ENCODE measurements around the gene TAOK2.
"Not testable (repeated sequence)": the region's sequence is repeated elsewhere in the genome, so short reads cannot be mapped to it uniquely, and the experiment has no call there.

TAOK2 gene

GRCh38 chr16:29959293-29959692 is 14.4 kb upstream of the TAOK2 start:
- Mint-ChIP-seq H3K9me3 (no peaks in the 10 kb centered on the region), H3K4me3 (no peak overlapping the region), H3K27ac (no peak overlapping the region), H3K36me3 (ENCODE audit: low read depth) (peaks cover 5% of the 10 kb centered on the region), H3K4me1 (ENCODE audit: low read depth) (peaks cover 22% of the 10 kb centered on the region), H3K27me3 (no peaks in the 10 kb centered on the region)
- DNase-seq = no peak

GRCh38 chr16:29959821-29960220 is 13.8 kb upstream of the TAOK2 start:
- not testable (repeated sequence) for DNase-seq; H3K9me3 Mint-ChIP-seq; H3K4me3 Mint-ChIP-seq; H3K36me3 Mint-ChIP-seq (ENCODE audit: low read depth); H3K27me3 Mint-ChIP-seq; H3K27ac Mint-ChIP-seq
- peaks cover 24% of the 10 kb centered on the region for H3K4me1 Mint-ChIP-seq (ENCODE audit: low read depth)

GRCh38 chr16:29961127-29961478 is 12.6 kb upstream of the TAOK2 start:
- no peaks in the 10 kb centered on the region for H3K9me3 Mint-ChIP-seq
- peaks cover 8% of the 10 kb centered on the region for H3K36me3 Mint-ChIP-seq (ENCODE audit: low read depth)
- H3K27me3 Mint-ChIP-seq = no peaks in the 10 kb centered on the region
- H3K4me3 Mint-ChIP-seq = peak overlapping the region; percentile 82
- no peak for DNase-seq
- peak overlapping the region; percentile 91 for H3K27ac Mint-ChIP-seq
- peaks cover 25% of the 10 kb centered on the region for H3K4me1 Mint-ChIP-seq (ENCODE audit: low read depth)

- H3K4me1 Mint-ChIP-seq (ENCODE audit: low read depth) = peaks cover 26% of the 10 kb centered on the region
- peaks cover 9% of the 10 kb centered on the region for H3K36me3 Mint-ChIP-seq (ENCODE audit: low read depth)
- peak within 1 kb of the TSS; percentile 82 for H3K4me3 Mint-ChIP-seq
- H3K9me3 Mint-ChIP-seq = no peaks in the 10 kb centered on the region
- H3K27me3 Mint-ChIP-seq = no peaks in the 10 kb centered on the region
- peak within 1 kb of the TSS; percentile 93 for H3K27ac Mint-ChIP-seq
- peak; percentile 98 for DNase-seq
Measured at GRCh38 chr16:29961479-29962343, 12.0 kb upstream of the TAOK2 start, which contains the start of gene TMEM219. Gene TMEM219, plus strand, starts transcription at chr16:29962079. Its CDS starts 1,065 bp downstream, at chr16:29963144.

GRCh38 chr16:29962344-29962994 is 11.2 kb upstream of the TAOK2 start:
- no peak for DNase-seq
- H3K27ac Mint-ChIP-seq = peak overlapping the region; percentile 93

GRCh38 chr16:29963021-29963743 is 10.5 kb upstream of the TAOK2 start:
- Mint-ChIP-seq H3K4me1 (ENCODE audit: low read depth) (peaks cover 26% of the 10 kb centered on the region), H3K27me3 (no peaks in the 10 kb centered on the region), H3K9me3 (no peaks in the 10 kb centered on the region)

More at GRCh38 chr16:29962344-29962994, 11.2 kb upstream of the TAOK2 start:
- Mint-ChIP-seq H3K9me3 (no peaks in the 10 kb centered on the region), H3K4me3 (peak overlapping the region; percentile 82), H3K36me3 (ENCODE audit: low read depth) (peaks cover 9% of the 10 kb centered on the region), H3K27me3 (no peaks in the 10 kb centered on the region), H3K4me1 (ENCODE audit: low read depth) (peaks cover 26% of the 10 kb centered on the region)

GRCh38 chr16:29968205-29968604 is 5.5 kb upstream of the TAOK2 start:
- H3K36me3 Mint-ChIP-seq (ENCODE audit: low read depth) = peaks cover 36% of the 10 kb centered on the region

More at GRCh38 chr16:29963021-29963743, 10.5 kb upstream of the TAOK2 start:
- peaks cover 13% of the 10 kb centered on the region for H3K36me3 Mint-ChIP-seq (ENCODE audit: low read depth)
- H3K27ac Mint-ChIP-seq = peak overlapping the region; percentile 93
- no peak for DNase-seq
- peak overlapping the region; percentile 82 for H3K4me3 Mint-ChIP-seq

GRCh38 chr16:29971304-29971703 is 2.4 kb upstream of the TAOK2 start:
- Mint-ChIP-seq H3K9me3 (peaks cover 8% of the 10 kb centered on the region), H3K36me3 (ENCODE audit: low read depth) (peaks cover 53% of the 10 kb centered on the region), H3K4me3 (no peak overlapping the region), H3K27me3 (no peaks in the 10 kb centered on the region), H3K27ac (no peak overlapping the region), H3K4me1 (ENCODE audit: low read depth) (peaks cover 24% of the 10 kb centered on the region)
- DNase-seq = no peak

More at GRCh38 chr16:29968205-29968604, 5.5 kb upstream of the TAOK2 start:
- no peak for DNase-seq
- Mint-ChIP-seq H3K27me3 (no peaks in the 10 kb centered on the region), H3K9me3 (peaks cover 6% of the 10 kb centered on the region), H3K4me3 (no peak overlapping the region), H3K27ac (no peak overlapping the region), H3K4me1 (ENCODE audit: low read depth) (peaks cover 11% of the 10 kb centered on the region)

- Mint-ChIP-seq H3K36me3 (ENCODE audit: low read depth) (peaks cover 59% of the 10 kb centered on the region), H3K9me3 (peaks cover 8% of the 10 kb centered on the region), H3K4me1 (ENCODE audit: low read depth) (peaks cover 35% of the 10 kb centered on the region), H3K27me3 (no peaks in the 10 kb centered on the region), H3K27ac (peak overlapping the region; percentile 88), H3K4me3 (no peak overlapping the region)
- no peak for DNase-seq
Measured at GRCh38 chr16:29972500-29972899, 1.2 kb upstream of the TAOK2 start.

GRCh38 chr16:29972992-29973383 is 680 bp upstream of the TAOK2 start:
- DNase-seq = no peak
- Mint-ChIP-seq H3K4me3 (no peak overlapping the region), H3K27ac (peak overlapping the region; percentile 88), H3K36me3 (ENCODE audit: low read depth) (peaks cover 62% of the 10 kb centered on the region), H3K9me3 (peaks cover 8% of the 10 kb centered on the region), H3K27me3 (no peaks in the 10 kb centered on the region), H3K4me1 (ENCODE audit: low read depth) (peaks cover 35% of the 10 kb centered on the region)

- Mint-ChIP-seq H3K36me3 (ENCODE audit: low read depth) (peaks cover 66% of the 10 kb centered on the region), H3K27ac (peak overlapping the region; percentile 95), H3K4me3 (peak overlapping the region; percentile 93), H3K4me1 (ENCODE audit: low read depth) (peaks cover 35% of the 10 kb centered on the region), H3K27me3 (no peaks in the 10 kb centered on the region), H3K9me3 (peaks cover 8% of the 10 kb centered on the region)
- peak; percentile 42 for DNase-seq
Measured at GRCh38 chr16:29974291-29975133, 844 bp downstream of the TAOK2 start.

- Mint-ChIP-seq H3K36me3 (ENCODE audit: low read depth) (peaks cover 67% of the 10 kb centered on the region), H3K4me3 (peak overlapping the region; percentile 93), H3K9me3 (peaks cover 8% of the 10 kb centered on the region), H3K27ac (peak overlapping the region; percentile 95), H3K27me3 (no peaks in the 10 kb centered on the region), H3K4me1 (ENCODE audit: low read depth) (peaks cover 35% of the 10 kb centered on the region)
- no peak for DNase-seq
Measured at GRCh38 chr16:29975134-29975538, 1.5 kb downstream of the TAOK2 start.

- peak overlapping the region; percentile 93 for H3K4me3 Mint-ChIP-seq
- no peak for DNase-seq
- peaks cover 35% of the 10 kb centered on the region for H3K4me1 Mint-ChIP-seq (ENCODE audit: low read depth)
- H3K27me3 Mint-ChIP-seq = no peaks in the 10 kb centered on the region
- peaks cover 8% of the 10 kb centered on the region for H3K9me3 Mint-ChIP-seq
- peaks cover 75% of the 10 kb centered on the region for H3K36me3 Mint-ChIP-seq (ENCODE audit: low read depth)
- peak overlapping the region; percentile 95 for H3K27ac Mint-ChIP-seq
Measured at GRCh38 chr16:29975811-29976511, 2.3 kb downstream of the TAOK2 start.

All from activated T-cell treated with anti-CD3 and anti-CD28 coated beads, Interleukin-2, amount 50 U/mL, for 24 hours (primary cell).